NCI-H2227 treated with DMSO at 0.1 percent for 48 hours (cell line): Measurements from ENCODE around the gene SOX13.

ENCODE experiments used
- DNase-seq: peaks from one replicate; lab custom pipeline; 2025; lab: John Stamatoyannopoulos, UW

Gene SOX13

DNA sequence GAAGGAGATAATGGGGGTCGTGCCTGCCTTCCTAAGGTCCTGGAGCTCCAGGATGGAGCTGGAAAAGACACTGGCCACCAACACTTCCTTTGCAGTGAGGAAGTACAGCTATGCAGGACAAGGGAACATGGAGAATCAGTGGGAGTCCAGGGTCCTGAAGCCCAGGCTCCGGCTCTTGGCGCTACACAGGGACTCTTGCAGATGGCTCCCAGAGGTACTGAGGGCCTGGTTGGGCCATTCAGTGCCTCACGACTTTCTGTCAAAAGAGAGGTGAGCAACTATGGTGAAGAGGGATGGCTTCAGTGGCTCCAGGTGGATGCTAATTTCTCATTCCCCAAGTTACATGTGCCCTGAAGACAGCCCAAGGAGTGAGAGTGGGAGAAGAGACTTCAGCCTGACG lies 80.8 kb downstream of the SOX13 start:
- DNase-seq: no peak

DNA sequence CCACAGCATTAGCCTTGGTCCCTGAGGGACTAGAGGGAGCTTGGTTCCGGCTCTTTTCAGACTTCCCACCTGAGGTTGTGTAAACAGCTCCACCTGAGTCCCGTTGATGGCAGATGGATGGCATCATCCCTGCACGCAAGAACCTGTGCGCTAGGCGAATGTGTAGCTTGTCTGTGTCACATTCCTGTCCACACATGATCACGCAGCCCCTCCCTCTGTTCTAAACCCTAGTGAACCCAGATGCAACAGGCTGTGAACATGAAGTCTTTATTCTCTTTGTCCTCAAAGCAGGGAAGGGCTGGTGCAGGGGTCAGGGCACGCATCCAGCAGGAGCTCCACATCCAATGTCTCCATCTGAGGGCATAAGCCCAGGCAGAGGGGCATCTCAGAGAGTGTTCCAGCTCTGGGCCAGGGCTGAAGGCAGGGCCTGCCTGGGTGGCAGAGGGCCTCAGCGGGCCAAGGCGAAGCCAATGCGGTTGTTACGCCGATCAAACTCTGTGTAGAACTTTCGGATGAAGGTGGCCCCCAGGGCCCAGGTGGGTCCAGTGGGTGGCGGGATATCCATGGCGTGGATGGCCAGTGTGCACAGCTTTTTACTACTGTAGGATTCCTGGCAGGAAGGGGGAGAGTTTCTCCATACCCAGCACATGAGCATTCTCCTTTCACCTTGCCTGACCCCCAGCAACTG lies 81.8 kb downstream of the SOX13 start:
- no peak for DNase-seq

DNA sequence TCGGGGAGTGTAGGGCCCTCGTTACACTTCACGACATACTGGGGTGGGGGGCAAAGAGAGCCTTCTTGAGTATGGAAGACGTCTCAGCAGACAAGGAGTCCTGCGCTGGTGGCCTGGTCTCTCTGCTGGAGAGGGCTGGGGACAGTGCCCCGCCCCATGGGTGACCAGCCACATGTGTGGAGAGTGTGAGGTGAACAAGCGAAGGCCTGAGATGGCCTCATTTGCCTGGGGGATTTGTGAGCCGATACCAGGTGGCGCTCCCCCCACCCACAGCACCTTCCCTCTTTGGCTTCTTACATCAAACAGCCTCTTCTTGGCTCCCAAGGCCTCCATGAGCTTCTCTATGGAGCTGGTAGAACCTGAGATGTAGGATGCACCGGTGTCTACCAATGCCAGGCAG lies 83.0 kb downstream of the SOX13 start:
- no peak for DNase-seq

DNA sequence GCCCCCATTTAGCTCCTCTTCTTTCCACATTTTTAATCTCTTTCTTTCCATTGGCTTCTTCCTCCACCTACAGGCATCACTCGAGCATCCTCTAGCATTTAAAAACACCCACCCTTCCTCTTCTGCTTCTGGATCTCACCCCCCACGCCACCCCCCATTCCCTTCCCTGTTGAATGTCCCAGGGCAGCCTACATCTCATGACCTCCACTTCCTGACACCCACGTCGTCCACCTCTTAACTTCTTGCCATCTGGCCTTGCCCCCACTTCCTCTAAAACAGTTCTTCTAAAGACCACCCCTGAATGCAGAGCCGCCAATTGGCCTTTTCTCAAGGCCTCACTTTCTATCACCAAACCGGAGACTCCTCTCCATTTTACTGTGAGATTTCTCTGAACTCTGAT lies 85.0 kb downstream of the SOX13 start:
- DNase-seq: no peak

DNA sequence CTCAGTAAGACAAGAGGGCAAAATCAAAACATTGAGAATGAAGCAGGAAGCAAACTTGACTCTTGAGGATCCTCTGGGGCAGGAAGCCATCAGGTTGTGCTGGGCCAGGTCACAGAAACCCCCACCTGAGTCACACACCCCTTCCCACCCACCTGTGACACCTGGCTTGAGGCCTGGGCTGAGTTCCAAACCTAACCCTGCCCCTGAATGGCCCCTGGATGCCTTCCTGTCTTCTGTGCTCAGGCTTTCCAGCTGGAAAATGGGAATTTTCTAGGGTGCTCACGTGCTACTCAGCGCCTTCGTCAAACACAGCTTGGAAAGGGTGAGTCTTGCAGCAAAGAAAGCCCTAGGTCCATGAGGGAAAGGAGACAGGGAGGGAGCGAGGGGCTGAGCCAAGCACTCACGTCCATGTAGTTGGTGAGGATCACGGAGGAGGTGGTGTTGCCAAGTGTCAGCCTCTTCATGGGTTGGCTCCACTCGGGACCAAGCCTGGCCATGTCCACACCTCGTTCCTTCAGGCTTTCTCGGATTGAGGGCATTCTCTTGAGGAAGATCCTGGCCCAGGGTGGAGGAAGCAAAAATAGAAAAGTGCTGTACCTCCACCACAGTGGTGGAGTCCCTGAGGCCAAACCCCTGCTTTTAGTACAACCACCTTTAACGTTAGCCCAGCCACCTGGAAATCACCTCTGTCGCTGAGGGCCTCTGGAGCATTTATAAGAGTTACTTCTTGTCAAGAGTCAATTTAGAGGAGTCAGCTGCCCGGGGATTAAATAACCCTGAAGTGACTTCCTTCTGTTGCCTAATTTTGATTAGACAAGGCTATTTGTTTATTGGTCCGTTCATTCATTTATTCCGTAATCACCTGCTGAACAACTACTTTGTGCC lies 88.9 kb downstream of the SOX13 start:
- DNase-seq: no peak

DNA sequence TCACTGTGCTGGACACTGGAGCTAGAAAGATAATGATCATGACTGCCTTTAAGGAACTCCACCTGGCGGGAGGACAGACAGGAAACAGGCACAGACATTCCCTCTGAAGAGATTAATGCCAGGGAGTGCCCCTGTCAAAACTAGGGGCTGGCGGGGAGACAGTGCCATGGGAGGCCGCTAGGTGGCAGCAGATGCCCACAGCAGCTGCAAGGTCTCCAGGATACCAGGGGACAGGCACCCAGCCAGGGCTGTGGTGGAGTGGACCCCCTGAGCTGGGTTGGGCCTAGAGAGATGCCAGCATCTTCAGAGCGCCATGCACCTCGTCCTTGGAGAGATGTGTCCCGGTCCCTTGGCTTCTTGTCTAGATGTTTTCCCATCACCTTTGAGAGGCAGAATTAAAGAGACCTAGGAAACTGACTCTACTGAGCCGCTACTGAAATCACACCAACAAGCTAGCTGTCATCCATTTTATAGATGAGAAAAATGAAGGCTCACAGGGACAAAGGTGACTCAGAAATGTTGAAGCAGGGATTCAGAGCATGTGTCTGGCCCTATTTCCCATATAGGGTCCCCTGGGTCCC lies 89.7 kb downstream of the SOX13 start:
- DNase-seq: peak; percentile 65

DNA sequence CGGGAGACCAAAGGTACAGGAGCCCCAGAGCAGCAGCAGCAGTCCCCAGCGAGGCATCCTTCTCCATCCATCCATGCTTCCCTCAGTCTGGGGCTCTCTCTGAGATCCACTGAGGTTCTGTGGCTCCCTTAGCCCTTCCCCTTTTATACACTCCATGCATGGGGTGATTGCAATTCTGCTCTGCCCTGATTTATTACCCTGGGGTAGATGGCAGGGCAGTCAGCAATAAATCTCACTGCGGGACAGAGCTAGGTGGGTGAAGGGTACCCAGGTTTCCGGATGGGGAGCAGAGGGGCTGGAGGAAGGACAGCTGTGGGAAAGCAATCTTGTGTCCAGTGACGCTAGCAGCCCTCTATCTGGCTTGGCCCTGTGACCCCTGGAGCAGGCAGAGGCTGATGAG lies 93.3 kb downstream of the SOX13 start, which contains the start of gene REN:
Gene REN (minus strand): TSS at position 119 of the 400 bp plus-strand sequence. CDS start 44 bp downstream, at position 75.
- DNase-seq: no peak

DNA sequence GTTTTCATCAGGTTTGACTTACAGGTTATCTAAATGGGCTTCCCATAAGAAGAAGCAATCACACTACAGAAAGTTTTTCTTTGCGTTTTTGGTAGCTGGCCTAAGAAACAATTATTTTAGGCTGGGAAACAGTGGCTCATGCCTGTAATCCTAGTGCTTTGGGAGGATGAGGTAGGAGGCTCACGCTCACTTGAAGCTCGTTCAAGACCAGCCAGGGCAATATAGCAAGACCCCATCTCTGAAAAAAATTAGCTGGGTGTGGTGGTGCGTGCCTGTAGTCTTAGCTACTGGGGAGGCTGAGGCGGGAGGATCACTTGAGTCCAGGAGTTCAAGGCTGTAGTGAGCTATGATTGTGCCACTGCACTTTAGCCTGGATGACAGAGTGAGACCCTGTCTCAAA lies 94.8 kb downstream of the SOX13 start:
- no peak for DNase-seq

DNA sequence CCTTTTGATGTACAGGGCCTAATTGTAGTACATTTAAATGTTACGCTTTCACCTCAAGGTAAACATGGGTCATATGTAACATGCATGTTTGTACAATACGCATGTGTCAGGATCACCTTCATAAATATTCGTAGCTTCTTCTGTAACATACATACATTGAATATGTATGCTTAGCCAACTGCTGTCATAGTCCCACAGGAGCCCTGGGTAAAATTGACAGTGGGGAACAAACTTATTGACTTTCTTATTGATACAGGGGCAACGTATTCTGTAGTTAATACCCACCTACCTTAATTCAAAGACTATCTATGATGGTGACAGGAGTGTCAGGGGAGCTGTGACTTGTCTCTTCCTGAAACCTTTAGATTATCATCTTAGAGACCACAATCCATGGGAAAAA lies 96.9 kb downstream of the SOX13 start:
- no peak for DNase-seq

DNA sequence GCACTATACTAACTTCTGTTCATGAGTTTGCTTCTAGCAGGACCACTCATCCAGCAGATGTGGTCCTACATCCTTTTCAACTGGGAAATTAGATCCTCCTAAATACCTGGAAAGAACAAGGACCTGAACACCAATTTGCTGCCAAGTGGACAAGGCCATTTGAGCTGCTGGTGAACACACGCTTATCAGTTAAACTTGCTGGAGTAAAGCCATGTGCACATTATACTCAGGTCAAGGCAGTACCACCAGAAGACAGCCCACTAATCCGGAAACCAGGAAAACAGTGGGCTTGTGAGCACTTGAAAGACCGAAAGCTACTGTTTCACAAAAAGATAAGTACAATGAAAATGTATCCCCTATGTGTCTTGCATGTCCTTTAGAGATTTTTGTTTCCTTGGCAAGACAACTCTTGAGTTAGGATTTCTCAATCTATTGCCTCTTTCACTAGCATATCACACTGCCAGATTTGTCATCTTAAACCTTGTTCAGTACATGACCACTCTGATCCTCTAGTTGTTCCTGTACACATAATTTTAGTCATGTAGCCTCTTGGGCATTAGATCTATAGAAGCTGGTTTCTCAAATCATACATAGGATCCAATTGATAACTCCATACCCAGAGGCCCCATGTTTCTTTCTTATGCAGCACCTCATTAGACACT lies 97.7 kb downstream of the SOX13 start:
- DNase-seq: no peak

DNA sequence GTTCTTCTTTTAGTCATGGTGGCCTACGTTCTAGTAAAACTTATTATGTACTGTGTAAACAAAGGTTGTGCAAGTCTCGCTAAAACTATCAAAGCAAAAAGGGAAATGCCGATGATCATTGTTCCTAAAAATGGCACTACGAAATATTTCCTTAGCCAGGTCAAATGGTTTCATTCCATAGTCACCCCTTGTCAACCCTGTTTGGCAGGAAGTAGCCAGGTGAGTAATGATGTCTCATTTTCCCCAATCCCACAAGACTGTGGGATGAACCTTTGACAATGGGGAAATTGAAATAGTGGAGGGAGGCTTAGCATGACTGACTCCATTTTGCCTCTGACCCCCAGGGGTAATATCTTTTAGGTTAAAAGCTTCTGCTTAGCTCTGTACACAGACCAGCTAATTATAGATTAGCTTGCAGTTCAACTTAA lies 98.8 kb downstream of the SOX13 start:
- no peak for DNase-seq

DNA sequence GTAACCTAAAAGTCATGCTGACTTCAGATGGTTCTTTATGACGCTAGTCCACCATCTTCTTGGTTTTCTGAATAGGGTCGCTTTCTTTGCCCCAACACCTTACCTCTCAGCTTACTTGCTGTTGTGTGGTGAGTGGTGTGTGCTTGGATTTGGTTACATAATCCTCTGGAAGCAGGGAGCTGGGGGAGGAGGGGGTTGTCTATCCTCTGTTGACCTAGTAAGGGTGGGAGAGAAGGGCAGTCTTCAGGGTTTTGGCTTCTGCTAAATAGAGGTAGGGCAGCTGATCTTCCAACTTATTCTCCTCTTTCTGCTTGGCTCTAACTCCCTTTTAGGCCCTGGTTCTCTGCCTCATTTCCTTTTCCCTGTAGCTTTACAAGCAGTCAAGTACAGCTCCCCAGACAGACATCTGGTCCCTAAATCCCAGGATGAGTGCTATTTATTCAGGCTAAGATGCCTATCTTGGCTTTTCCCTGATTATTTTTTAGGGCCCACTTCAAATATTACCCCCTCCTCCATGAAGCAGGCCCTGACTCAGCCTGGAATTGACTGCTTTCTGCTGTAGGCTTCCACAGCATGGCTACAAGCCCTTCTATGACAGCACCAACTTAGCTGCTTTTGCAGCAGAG lies 99.6 kb downstream of the SOX13 start:
- DNase-seq: no peak

DNA sequence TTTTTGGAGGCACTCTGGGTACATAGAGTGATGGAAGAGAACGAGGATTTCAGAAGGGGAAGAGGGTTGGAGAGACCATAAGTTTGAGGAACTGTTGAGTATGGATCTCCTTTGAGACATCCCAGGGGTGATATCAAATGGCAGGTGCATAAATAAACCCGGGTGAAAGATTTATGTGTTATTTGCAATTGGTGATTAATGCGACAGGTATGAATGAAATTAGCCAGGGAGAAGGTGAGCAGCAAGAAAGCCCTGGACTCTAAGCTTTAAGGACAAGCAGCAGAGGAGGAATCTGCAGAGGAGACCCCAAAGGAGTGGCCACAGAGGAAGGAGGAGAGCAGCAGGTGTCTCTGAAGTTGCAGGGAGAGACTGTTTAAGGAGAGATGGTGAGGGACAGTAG lies 102.0 kb downstream of the SOX13 start:
- no peak for DNase-seq

DNA sequence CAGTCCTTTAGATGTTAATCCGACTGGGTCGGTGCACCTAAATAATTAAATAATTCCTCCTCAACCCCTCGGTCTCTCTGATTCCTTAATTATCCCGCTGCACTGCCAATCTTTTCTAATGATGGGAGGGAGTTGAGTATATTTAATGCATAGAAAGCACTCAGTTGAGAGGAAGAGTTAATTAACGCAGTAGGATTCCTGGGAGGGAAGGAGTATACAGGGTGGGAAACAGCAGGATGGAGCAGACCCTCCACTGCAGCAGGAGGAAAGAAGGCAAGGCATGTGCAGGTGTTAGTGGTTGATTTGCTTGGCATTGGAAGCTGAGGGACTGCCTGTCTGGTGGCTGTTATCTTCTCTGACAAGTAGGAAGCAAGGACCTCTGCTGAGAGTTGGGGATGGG lies 103.1 kb downstream of the SOX13 start:
- no peak for DNase-seq

DNA sequence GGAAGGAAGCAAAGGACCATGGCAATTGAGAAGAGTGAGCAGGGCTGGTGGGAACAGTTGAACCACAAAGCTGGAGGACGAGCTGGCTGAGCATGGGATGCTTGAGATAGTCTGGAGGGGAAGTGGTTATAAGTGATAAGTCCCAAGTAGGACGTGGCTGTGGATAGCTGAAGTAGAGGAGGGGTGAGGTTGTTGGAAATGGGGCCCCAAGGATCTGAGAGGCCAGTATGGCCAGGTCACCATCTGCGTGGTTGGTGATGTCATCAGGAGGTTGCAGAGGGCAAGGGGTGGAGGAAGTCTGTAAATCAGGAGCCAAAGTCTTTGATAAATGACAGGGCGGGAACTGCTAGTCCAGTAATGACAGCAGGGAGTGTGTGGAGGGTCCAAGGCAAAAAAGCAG lies 104.2 kb downstream of the SOX13 start:
- DNase-seq: no peak
